Keratinocyte (primary cell): ENCODE data around the gene DRC1. TPM values are rescaled to one million over a fixed set of nuclear protein-coding genes. Genes with fewer than 3 reads are reported as not detected.

Experiments used
- DNase-seq: peaks from one replicate; pipeline ENCODE4 v3.0.0-alpha.2; 2011; ENCODE audit warnings: low read depth, missing footprints, low spot score
- FAIRE-seq: peaks from 2 replicates; lab custom pipeline; 2011; peaks lifted over from hg19 to GRCh38; lab: Jason Lieb, UNC
- H2AFZ ChIP-seq: 2 replicates; pipeline ENCODE4 v1.6.0; 2012; ENCODE audit warnings: low read length, control low read depth, inconsistent platforms; ENCODE audit not compliant: control insufficient read depth
- H3K27ac ChIP-seq: 2 replicates; pipeline ENCODE4 v1.5.1; 2011; ENCODE audit warnings: low read length; ENCODE audit not compliant: control insufficient read depth, insufficient read depth
- H3K27me3 ChIP-seq: 3 replicates; pipeline ENCODE4 v1.6.0; 2011; ENCODE audit warnings: low read length; ENCODE audit not compliant: control insufficient read depth, insufficient read depth; ENCODE audit errors: extremely low read depth
- H3K36me3 ChIP-seq, 2 experiments: 2 replicates in 1 of 2; 3 replicates in 1 of 2; pipeline ENCODE4 v1.5.1; 2011; ENCODE audit warnings: low read length in 2 of 2, mild to moderate bottlenecking in 1 of 2; ENCODE audit not compliant: control insufficient read depth in 2 of 2, insufficient read depth in 2 of 2; ENCODE audit errors: extremely low read depth in 1 of 2
- H3K4me1 ChIP-seq: 3 replicates; pipeline ENCODE4 v1.5.1; 2011; ENCODE audit warnings: low read length; ENCODE audit not compliant: control insufficient read depth, insufficient read depth; ENCODE audit errors: extremely low read depth
- H3K4me2 ChIP-seq: 3 replicates; pipeline ENCODE4 v1.6.0; 2011; ENCODE audit warnings: low read depth, low read length; ENCODE audit not compliant: control insufficient read depth, insufficient read depth; ENCODE audit errors: extremely low read depth
- H3K4me3 ChIP-seq, 3 experiments: fragments of 200-600 bp in 1 of 3; sonication (generic) in 1 of 3; 2 replicates in 2 of 3; 3 replicates in 1 of 3; pipeline ENCODE4 v1.5.1; 2011 to 2016; ENCODE audit warnings: low read length in 3 of 3, mild to moderate bottlenecking in 3 of 3, control low read depth in 2 of 3, inconsistent platforms in 1 of 3, low read depth in 1 of 3, mixed read lengths in 1 of 3, mixed run types in 1 of 3, moderate library complexity in 1 of 3; ENCODE audit not compliant: control insufficient read depth in 2 of 3, insufficient read depth in 2 of 3; ENCODE audit errors: extremely low read depth in 1 of 3
- H3K79me2 ChIP-seq: 2 replicates; pipeline ENCODE4 v1.6.0; 2012; ENCODE audit warnings: low read length; ENCODE audit not compliant: control insufficient read depth, insufficient read depth
- H3K9ac ChIP-seq: 3 replicates; pipeline ENCODE4 v1.6.0; 2011; ENCODE audit warnings: low read length; ENCODE audit not compliant: control insufficient read depth, insufficient read depth; ENCODE audit errors: extremely low read depth
- H3K9me1 ChIP-seq: 3 replicates; pipeline ENCODE4 v1.6.0; 2011; ENCODE audit warnings: low read length; ENCODE audit not compliant: control insufficient read depth, insufficient read depth; ENCODE audit errors: extremely low read depth
- H3K9me3 ChIP-seq: 2 replicates; pipeline ENCODE4 v1.5.1; 2012; ENCODE audit warnings: low read depth, low read length; ENCODE audit not compliant: control insufficient read depth
- H4K20me1 ChIP-seq: 3 replicates; pipeline ENCODE4 v1.6.0; 2011; ENCODE audit warnings: low read length; ENCODE audit not compliant: control insufficient read depth, insufficient read depth; ENCODE audit errors: extremely low read depth
- CTCF ChIP-seq, 3 experiments: IDR thresholded peaks in 1 of 3; conservative IDR thresholded peaks in 1 of 3; optimal IDR thresholded peaks in 1 of 3; 2 replicates in 2 of 3; 3 replicates in 1 of 3; pipeline versions ENCODE3 to v1.5.1; 2011; ENCODE audit warnings: low read length in 3 of 3, mild to moderate bottlenecking in 3 of 3, moderate library complexity in 2 of 3, control low read depth in 1 of 3, inconsistent platforms in 1 of 3; ENCODE audit not compliant: insufficient read depth in 2 of 3; ENCODE audit errors: extremely low read depth in 1 of 3
- EZH2 ChIP-seq: IDR thresholded peaks from one replicate; pipeline ENCODE4 v1.6.1; 2012; ENCODE audit warnings: inconsistent platforms, mild to moderate bottlenecking, low read length, moderate library complexity
- dilution Hi-C: fragments of 300-500 bp; cut with MboI; formaldehyde crosslinking; loops from one replicate; pipeline ENCODE4 v1.7.0; 2020; ENCODE audit warnings: low sequenced_read_pairs; ENCODE audit not compliant: extremely low pct_ligation_motif_present
- polyA plus RNA-seq, 5 experiments: library from polyadenylated mRNA; depleted of rRNA in 3 of 5; stranded (reverse) in 3 of 5; stranded (forward) in 1 of 5; unstranded in 1 of 5; fragments of >200 nt; gene quantifications; 1 replicate in 1 of 5; 2 replicates in 3 of 5; 3 replicates in 1 of 5; pipeline versions ENCODE4 v1.2.1 to v1.2.3, GENCODE V29; 2011 to 2012; ENCODE audit warnings: missing spikeins in 2 of 5, low read depth in 1 of 5, low replicate concordance in 1 of 5

The DRC1 gene
- polyA plus RNA-seq, 1 donor (not counting 4 experiments of a cell fraction or from before 2014, with no cell fraction given): not detected

- no peak for TF ChIP-seq CTCF (optimal IDR thresholded peaks at IDR 0.05 in 1 of 3, IDR thresholded peaks at IDR 0.05 in 1 of 3, conservative IDR thresholded peaks at IDR 0.05 in 1 of 3; ENCODE audit: extremely low read depth in 1 of 3, insufficient read depth in 2 of 3, low read length in 3 of 3)
- FAIRE-seq (no peak), DNase-seq (no peak)
- no peak overlapping the region for H3K4me3 ChIP-seq
- H2AFZ ChIP-seq: no peak overlapping the region
- H3K9me1 ChIP-seq: no peaks in the 10 kb centered on the region
- no peaks in the 10 kb centered on the region for H3K79me2 ChIP-seq
- no peaks in the 10 kb centered on the region for H3K9me3 ChIP-seq
- H3K4me1 ChIP-seq: no peaks in the 10 kb centered on the region
- no peaks in the 10 kb centered on the region for H4K20me1 ChIP-seq
- H3K9ac ChIP-seq: no peak overlapping the region
- no peak overlapping the region for H3K4me2 ChIP-seq
- H3K27me3 ChIP-seq: peaks cover 12% of the 10 kb centered on the region
- dilution Hi-C loops: no loop called here
- H3K27ac ChIP-seq: no peak overlapping the region
- no peaks in the 10 kb centered on the region for H3K36me3 ChIP-seq
Measured at GRCh38 chr2:26435106-26435505, 33.4 kb downstream of the DRC1 start.

GRCh38 chr2:26438526-26438925, 36.8 kb downstream of the DRC1 start:
- no peak overlapping the region for H3K27ac ChIP-seq
- no peak overlapping the region for H2AFZ ChIP-seq

More at GRCh38 chr2:26438526-26438925, 36.8 kb downstream of the DRC1 start:
- TF ChIP-seq CTCF (optimal IDR thresholded peaks at IDR 0.05 in 1 of 3, IDR thresholded peaks at IDR 0.05 in 1 of 3, conservative IDR thresholded peaks at IDR 0.05 in 1 of 3; ENCODE audit: extremely low read depth in 1 of 3, insufficient read depth in 2 of 3, low read length in 3 of 3) (no peak), EZH2 (no peak)
- Histone ChIP-seq H4K20me1 (no peaks in the 10 kb centered on the region), H3K9me3 (no peaks in the 10 kb centered on the region), H3K9ac (no peak overlapping the region), H3K4me1 (no peaks in the 10 kb centered on the region), H3K9me1 (no peaks in the 10 kb centered on the region), H3K36me3 (no peaks in the 10 kb centered on the region), H3K27me3 (peaks cover 5% of the 10 kb centered on the region), H3K4me2 (no peak overlapping the region), H3K79me2 (no peaks in the 10 kb centered on the region), H3K4me3 (no peak overlapping the region)
- FAIRE-seq (no peak), DNase-seq (no peak)
- dilution Hi-C loops: no loop called here
